Effector memory CD4-positive, alpha-beta T cell (primary cell): ENCODE results near the gene HMG20A.
"Not testable (repeated sequence)": the region's sequence is repeated elsewhere in the genome, so short reads cannot be mapped to it uniquely, and the experiment has no call there.

ENCODE experiments used
- DNase-seq, 3 donors: peaks; one replicate each; pipeline ENCODE4 v3.0.0-alpha.2; 2020
- H3K27ac ChIP-seq: 2 replicates; pipeline ENCODE4 v1.7.0; 2013; ENCODE audit warnings: mild to moderate bottlenecking, low read length, moderate library complexity; ENCODE audit not compliant: insufficient read depth, poor library complexity, severe bottlenecking
- H3K27me3 ChIP-seq: replicated peaks from 2 replicates; pipeline ENCODE4 v1.7.0; 2013; ENCODE audit warnings: mild to moderate bottlenecking, low read length; ENCODE audit not compliant: insufficient read depth, control insufficient read depth, poor library complexity, severe bottlenecking
- H3K36me3 ChIP-seq: 2 replicates; pipeline ENCODE4 v1.7.0; 2013; ENCODE audit warnings: mild to moderate bottlenecking, low read length, moderate library complexity; ENCODE audit not compliant: control insufficient read depth, insufficient read depth
- H3K4me1 ChIP-seq: 2 replicates; pipeline ENCODE4 v1.7.0; 2013; ENCODE audit warnings: low read length, mild to moderate bottlenecking; ENCODE audit not compliant: control insufficient read depth, insufficient read depth, poor library complexity, severe bottlenecking
- H3K4me3 ChIP-seq: 2 replicates; pipeline ENCODE4 v1.7.0; 2013; ENCODE audit warnings: low read length, low read depth, mild to moderate bottlenecking; ENCODE audit not compliant: insufficient read depth, poor library complexity, severe bottlenecking
- H3K9me3 ChIP-seq: 2 replicates; pipeline ENCODE4 v1.7.0; 2013; ENCODE audit warnings: mild to moderate bottlenecking, low read length, moderate library complexity; ENCODE audit not compliant: control insufficient read depth

The HMG20A gene

DNA sequence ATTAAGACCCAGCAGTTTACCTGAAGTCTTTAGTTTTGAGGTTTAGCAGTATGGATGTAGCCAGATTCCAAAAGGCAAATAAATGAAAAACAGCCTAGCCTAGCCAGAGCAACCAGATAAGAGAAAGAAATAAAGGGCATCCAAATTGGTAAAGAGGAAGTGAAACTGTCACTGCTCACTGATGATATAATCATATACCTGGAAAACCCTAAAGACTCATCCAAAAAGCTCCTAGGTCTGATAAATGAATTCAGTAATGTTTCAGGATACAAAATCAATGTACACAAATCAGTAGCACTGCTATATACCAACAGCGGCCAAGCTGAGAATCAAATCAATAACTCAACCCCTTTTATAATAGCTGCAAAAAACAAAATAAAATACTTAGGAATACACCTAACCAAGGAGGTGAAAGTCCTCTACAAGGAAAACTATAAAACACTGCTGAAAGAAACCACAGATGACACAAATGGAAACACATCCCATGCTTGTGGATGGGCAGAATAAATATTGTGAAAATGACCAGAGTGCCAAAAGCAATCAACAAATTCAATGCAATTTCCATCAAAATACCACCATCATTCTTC lies 14.4 kb upstream of the HMG20A start:
- not testable (repeated sequence) for H3K27ac ChIP-seq, H3K27me3 ChIP-seq, DNase-seq, H3K36me3 ChIP-seq, H3K4me3 ChIP-seq, H3K9me3 ChIP-seq, H3K4me1 ChIP-seq

DNA sequence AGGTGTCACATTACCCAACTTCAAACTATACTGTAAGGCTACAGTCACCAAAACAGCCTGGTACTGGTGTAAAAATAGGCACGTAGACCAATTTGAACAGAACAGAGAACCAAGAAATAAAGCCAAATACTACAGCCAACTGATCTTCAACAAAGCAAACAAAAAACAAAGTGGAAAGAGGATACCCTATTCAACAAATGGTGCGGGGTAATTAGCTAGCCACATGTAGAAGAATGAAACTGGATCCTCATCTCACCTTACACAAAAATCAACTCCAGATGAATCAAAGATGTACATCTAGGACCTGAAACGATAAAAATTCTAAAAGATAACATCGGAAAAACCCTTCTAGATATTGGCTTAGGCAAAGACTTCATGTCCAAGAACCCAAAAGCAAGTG lies 13.8 kb upstream of the HMG20A start:
- Histone ChIP-seq H3K9me3 (no peaks in the 10 kb centered on the region), H3K4me1 (peaks cover 5% of the 10 kb centered on the region), H3K36me3 (no peaks in the 10 kb centered on the region), H3K4me3 (no peak overlapping the region), H3K27ac (no peak overlapping the region), H3K27me3 (no peaks in the 10 kb centered on the region)
- no peak for DNase-seq

DNA sequence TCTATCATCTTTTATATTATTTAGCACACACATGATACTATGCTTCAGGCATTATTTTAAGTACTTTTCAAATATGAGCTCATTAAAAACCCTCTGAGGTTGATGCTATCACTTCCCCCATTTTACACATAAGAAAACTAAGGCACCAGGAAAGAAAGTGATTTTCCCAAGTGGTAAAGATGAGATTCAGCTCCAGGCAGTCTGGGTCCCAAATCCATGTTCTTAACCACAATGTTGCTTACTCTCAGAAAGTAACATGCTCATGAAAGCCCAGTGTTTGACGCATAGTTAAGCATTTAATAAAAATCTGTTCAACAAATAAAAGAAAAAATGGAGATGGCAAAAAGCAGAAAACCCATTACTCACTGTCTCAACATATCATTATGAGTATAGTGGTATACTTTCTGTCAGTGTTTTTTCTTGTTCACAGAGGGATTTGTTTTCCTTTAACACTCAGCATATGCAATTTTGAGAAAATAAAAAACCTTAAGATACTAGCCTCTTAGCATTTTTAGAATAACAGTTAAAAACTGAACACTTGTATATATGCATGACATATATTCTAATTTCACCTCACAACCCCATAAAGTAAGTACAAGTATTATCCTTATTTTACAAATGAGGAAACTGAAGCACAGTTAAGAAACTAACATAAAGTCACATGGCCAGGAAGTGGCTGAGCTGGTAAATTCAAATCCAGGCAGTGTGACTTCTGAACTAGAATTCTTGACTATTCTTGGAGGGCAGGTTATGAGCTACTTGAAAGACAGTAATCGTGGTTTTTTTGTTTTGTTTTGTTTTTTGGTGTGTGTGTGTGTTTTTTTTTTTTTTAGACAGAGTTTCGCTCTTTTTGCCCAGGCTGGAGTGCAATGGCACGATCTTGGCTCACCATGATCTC lies 11.2 kb upstream of the HMG20A start:
- Histone ChIP-seq H3K4me3 (no peak overlapping the region), H3K27ac (no peak overlapping the region), H3K4me1 (peaks cover 5% of the 10 kb centered on the region), H3K36me3 (no peaks in the 10 kb centered on the region), H3K9me3 (no peaks in the 10 kb centered on the region), H3K27me3 (no peaks in the 10 kb centered on the region)
- no peak for DNase-seq

DNA sequence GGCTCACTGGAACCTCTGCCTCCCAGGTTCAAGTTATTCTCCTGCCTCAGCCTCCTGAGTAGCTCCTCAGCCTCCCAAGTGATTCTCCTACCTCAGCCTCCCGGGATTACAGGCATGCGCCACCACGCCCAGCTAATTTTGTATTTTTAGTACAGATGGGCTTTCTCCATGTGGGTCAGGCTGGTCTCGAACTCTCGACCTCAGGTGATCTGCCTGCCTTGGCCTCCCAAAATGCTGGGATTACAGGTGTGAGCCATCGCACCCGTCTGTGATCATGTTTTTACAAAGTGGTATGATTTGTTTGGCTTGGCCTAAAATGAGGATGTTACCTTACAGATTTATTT lies 10.6 kb upstream of the HMG20A start:
- H3K4me3 ChIP-seq, H3K27me3 ChIP-seq, H3K36me3 ChIP-seq, DNase-seq, H3K4me1 ChIP-seq, H3K27ac ChIP-seq, H3K9me3 ChIP-seq: not testable (repeated sequence)

DNA sequence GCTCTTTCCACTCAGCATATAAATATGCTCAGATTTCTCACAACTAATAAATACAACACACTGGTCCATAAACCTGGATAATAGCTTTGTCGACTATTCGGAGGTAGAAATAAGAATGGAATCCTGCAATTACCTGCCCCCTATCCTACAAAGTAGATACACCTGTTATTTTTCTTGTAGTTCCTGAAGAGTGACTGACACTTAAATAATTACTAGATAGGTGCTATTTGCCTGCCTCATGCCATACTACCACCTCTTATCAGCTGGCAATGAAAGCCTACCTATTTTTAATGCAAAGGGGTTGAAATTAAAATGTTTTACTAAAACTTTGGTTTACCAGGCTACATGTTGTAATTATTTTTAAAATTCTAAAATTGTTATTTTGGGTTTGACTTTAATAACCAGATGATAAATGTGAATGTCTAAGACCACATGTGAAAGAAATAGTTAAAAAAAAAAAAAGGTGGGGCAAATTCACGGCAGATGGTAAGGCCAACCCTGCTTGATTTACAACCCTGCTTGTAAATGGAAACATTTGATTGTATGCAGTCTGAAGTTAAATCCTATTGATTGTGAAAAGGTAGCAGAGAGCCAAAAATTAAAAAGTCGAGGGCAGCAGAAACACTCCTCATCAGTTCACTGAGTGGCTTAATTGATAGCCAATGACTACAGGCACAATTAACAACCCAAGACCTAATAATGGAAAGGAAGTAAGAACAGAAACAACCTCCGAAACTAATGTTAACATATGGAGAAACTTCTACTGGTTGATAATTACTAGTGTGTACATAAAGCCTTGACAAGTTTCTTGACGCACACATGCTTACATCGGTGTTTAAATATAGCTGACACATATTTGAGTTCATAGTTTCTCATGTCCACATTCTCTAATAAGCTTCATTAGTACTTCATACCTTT lies 9.7 kb upstream of the HMG20A start:
- Histone ChIP-seq H3K4me1 (peaks cover 5% of the 10 kb centered on the region), H3K27me3 (no peaks in the 10 kb centered on the region), H3K36me3 (no peaks in the 10 kb centered on the region), H3K4me3 (no peak overlapping the region), H3K27ac (no peak overlapping the region), H3K9me3 (no peaks in the 10 kb centered on the region)
- no peak for DNase-seq

DNA sequence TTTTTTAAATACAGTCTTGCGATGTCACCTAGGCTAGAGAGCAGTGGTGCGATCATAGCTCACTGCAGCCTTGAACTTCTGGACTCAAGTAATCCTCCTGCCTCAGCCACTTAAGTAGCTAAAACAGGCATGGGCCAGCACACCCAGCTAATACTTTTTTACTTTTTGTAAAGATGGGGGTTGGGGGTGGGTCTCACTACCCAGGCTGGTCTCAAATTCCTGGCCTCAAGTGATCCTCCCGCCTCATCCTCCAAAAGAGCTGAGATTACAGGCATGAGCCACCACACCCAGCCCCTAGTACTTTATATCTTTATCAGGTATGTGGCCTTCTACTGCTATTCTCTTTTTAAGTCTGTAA lies 9.1 kb upstream of the HMG20A start:
- peaks cover 5% of the 10 kb centered on the region for H3K4me1 ChIP-seq
- no peak overlapping the region for H3K4me3 ChIP-seq
- no peak overlapping the region for H3K27ac ChIP-seq
- H3K9me3 ChIP-seq: no peaks in the 10 kb centered on the region
- no peak for DNase-seq
- H3K36me3 ChIP-seq: no peaks in the 10 kb centered on the region
- no peaks in the 10 kb centered on the region for H3K27me3 ChIP-seq

DNA sequence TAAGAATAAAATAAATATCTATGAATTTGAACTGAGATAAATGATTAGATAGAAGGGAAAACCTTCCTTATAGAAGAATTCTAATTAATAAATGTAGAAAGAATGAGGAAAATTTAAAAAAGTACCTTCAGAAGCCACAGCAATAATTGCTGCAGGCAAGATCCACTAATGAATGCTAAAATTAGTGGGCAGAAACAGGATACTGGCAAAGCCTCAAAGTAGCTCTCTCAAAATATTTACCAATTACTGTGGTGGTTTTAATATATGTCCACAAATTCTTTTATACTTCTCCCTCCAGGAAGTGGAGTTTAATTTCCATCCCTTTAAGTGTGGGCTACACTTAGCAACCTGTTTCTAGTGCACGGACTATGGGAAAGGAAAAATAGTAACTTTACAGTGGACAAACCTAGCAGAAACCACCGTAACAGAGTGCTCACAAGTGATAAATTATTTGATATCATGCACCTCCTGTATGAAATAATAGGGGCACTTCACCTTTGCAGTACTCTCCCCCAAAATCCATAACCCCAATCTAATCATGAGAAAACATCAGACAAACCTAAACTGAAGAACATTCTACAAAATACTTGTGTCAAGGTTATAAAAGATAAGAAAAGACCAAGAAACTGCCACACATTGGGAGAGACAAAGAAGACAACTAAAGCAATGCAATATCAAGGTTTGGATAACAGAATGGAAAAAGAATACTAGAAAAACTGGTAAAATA lies 7.6 kb upstream of the HMG20A start:
- Histone ChIP-seq H3K27ac (no peak overlapping the region), H3K4me1 (peaks cover 5% of the 10 kb centered on the region), H3K4me3 (no peak overlapping the region), H3K36me3 (no peaks in the 10 kb centered on the region), H3K9me3 (no peaks in the 10 kb centered on the region), H3K27me3 (no peaks in the 10 kb centered on the region)
- no peak for DNase-seq

DNA sequence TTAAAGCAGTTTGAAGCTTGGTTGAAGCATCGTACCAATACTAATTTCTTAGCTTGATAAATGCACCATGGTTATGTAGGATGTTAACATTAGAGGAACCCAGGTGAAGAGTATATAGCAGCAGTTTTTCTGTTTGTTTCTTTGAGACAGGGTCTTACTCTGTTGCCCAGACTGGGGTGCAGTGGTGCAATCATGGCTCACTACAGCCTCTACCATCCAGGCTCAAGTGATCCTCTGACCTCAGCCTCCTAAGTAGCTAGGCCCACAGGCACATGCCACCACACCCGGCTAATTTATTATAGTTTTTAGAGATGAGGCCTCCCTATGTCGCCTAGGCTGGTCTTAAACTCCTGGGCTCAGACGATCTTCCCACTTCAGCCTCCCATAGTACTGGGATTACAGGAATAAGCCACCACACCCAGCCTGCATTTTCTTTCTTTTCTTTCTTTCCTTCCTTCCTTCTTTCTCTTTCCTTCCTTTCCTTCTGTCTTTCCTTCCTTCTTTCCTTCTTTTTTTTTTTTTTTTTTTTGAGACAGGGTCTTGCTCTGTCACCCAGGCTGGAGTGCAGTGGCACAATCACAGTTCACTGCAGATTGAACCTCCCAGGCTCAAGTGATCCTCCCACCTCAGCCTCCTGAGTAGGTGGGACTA lies 6.9 kb upstream of the HMG20A start:
- DNase-seq: no peak
- Histone ChIP-seq H3K27ac (no peak overlapping the region), H3K4me3 (no peak overlapping the region), H3K4me1 (peaks cover 5% of the 10 kb centered on the region), H3K27me3 (no peaks in the 10 kb centered on the region), H3K36me3 (no peaks in the 10 kb centered on the region), H3K9me3 (no peaks in the 10 kb centered on the region)

DNA sequence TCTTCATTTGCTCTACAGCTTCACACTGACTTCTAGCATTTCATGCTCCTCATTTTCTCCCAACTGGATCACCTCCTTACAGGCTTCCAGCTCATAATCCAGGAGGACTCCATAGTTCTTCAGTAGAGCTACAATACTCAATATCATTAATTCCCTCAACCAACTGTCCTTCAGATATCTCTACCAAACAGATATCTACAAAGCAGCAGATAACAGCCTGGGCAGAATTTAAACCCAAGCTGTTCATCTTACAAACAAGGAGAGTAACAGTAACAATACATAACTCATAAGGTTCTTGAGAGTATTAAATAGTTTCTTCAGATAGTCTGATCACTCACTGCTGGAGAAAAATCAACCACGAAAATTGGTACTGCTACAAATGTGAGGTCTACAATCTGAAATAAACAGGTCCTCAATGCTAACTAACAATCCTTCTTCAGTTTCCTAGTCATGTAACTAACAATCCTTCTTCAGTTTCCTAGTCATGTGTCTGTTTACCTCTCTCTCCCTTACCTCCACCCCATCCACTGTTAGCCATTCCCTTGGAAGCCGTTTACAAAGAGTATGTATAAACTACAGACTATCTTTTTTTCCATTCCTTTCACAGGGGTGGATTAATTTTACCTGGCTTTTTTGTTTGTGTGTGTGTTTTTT lies 5.8 kb upstream of the HMG20A start:
- Histone ChIP-seq H3K4me1 (peaks cover 2% of the 10 kb centered on the region), H3K27ac (no peak overlapping the region), H3K27me3 (no peaks in the 10 kb centered on the region), H3K4me3 (no peak overlapping the region), H3K9me3 (no peaks in the 10 kb centered on the region), H3K36me3 (no peaks in the 10 kb centered on the region)
- DNase-seq: no peak
